ENCODE results near the gene DLX4. TPM values are rescaled to one million over a fixed set of nuclear protein-coding genes. Genes with fewer than 3 reads are reported as not detected.

DLX4 gene
- total RNA-seq, 1 experiment from 2014 or later: 1.3 TPM

DNA sequence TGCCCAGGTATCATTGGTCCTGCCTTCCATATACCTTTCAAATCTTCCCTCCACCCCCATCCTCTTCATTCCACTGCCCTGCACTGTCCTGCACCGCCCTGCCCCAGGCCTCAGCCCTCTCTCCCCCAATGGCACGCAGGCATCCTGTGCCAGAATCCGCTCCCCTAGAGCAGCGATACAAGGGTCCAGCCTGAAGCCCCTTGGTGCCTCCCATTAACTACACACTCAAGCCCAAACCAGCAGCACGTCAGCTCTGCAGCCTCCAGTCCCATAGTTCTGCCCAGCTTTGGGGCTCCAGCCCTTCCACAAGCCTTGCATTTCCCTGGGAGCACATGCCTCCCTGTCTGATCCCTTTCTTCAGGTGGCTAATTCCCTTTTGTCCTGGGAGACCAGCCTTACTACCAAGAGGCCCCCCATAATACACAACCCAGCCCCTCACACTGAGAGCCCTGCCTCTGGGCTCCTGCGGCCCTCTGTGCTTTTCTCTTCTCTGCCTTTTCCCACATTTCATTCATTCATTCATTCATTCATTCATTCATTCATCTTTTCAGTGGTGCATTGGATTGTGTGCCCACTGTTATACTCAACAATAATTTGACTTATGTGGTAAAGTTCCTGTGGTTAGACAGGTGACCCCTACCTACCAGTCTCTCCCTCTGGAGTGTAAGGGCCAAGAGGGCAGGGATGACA, 52.8 kb downstream of the DLX4 start:
- no peak for DNase-seq (ENCODE audit: low spot score)
- Mint-ChIP-seq H3K27ac (no peak overlapping the region), H3K4me1 (0 out of 2 replicates have a peak, but pooled peaks cover 5% of the 10 kb centered on the region), H3K36me3 (no peaks in the 10 kb centered on the region), H3K9me3 (peaks cover 4% of the 10 kb centered on the region; the same call in 1 of the 2 replicates), H3K4me3 (no peak overlapping the region), H3K27me3 (ENCODE audit: low read depth) (peaks cover 10% of the 10 kb centered on the region)
- POLR2A ChIA-PET: no interaction called here
- no peak for ATAC-seq
- CTCF ChIA-PET: interaction anchor here (0.7 to 2.4 kb wide), 6 partner anchors 35 to 72 kb away, joined by 3 to 12 read pairs (median 4); partner anchors contain the start of genes ITGA3 and PDK2
- no peak for TF ChIP-seq ATF3 (CRISPR knock-in tag; conservative IDR thresholded peaks at IDR 0.05)
- no peak for TF ChIP-seq NFE2L1 (CRISPR knock-in tag; IDR thresholded peaks at IDR 0.05)
- TF ChIP-seq IRF2 (CRISPR knock-in tag; IDR thresholded peaks at IDR 0.05; ENCODE audit: borderline replicate concordance, low read depth): no peak
- TF ChIP-seq SMAD4 (CRISPR knock-in tag; IDR thresholded peaks at IDR 0.05): no peak
- no peak for TF ChIP-seq ZNF263 (CRISPR knock-in tag; IDR thresholded peaks at IDR 0.05; ENCODE audit: low read depth)
- no peak for TF ChIP-seq FOXK1 (CRISPR knock-in tag; IDR thresholded peaks at IDR 0.05)
- TF ChIP-seq, protein P1, sequence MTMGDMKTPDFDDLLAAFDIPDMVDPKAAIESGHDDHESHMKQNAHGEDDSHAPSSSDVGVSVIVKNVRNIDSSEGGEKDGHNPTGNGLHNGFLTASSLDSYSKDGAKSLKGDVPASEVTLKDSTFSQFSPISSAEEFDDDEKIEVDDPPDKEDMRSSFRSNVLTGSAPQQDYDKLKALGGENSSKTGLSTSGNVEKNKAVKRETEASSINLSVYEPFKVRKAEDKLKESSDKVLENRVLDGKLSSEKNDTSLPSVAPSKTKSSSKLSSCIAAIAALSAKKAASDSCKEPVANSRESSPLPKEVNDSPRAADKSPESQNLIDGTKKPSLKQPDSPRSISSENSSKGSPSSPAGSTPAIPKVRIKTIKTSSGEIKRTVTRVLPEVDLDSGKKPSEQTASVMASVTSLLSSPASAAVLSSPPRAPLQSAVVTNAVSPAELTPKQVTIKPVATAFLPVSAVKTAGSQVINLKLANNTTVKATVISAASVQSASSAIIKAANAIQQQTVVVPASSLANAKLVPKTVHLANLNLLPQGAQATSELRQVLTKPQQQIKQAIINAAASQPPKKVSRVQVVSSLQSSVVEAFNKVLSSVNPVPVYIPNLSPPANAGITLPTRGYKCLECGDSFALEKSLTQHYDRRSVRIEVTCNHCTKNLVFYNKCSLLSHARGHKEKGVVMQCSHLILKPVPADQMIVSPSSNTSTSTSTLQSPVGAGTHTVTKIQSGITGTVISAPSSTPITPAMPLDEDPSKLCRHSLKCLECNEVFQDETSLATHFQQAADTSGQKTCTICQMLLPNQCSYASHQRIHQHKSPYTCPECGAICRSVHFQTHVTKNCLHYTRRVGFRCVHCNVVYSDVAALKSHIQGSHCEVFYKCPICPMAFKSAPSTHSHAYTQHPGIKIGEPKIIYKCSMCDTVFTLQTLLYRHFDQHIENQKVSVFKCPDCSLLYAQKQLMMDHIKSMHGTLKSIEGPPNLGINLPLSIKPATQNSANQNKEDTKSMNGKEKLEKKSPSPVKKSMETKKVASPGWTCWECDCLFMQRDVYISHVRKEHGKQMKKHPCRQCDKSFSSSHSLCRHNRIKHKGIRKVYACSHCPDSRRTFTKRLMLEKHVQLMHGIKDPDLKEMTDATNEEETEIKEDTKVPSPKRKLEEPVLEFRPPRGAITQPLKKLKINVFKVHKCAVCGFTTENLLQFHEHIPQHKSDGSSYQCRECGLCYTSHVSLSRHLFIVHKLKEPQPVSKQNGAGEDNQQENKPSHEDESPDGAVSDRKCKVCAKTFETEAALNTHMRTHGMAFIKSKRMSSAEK (CRISPR knock-in tag; IDR thresholded peaks at IDR 0.05; ENCODE audit: borderline replicate concordance): no peak
- TF ChIP-seq, protein P2, sequence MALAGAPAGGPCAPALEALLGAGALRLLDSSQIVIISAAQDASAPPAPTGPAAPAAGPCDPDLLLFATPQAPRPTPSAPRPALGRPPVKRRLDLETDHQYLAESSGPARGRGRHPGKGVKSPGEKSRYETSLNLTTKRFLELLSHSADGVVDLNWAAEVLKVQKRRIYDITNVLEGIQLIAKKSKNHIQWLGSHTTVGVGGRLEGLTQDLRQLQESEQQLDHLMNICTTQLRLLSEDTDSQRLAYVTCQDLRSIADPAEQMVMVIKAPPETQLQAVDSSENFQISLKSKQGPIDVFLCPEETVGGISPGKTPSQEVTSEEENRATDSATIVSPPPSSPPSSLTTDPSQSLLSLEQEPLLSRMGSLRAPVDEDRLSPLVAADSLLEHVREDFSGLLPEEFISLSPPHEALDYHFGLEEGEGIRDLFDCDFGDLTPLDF (CRISPR knock-in tag; IDR thresholded peaks at IDR 0.05): no peak
- TF ChIP-seq ZNF281 (CRISPR knock-in tag; IDR thresholded peaks at IDR 0.05): no peak
- TF ChIP-seq, protein P3, sequence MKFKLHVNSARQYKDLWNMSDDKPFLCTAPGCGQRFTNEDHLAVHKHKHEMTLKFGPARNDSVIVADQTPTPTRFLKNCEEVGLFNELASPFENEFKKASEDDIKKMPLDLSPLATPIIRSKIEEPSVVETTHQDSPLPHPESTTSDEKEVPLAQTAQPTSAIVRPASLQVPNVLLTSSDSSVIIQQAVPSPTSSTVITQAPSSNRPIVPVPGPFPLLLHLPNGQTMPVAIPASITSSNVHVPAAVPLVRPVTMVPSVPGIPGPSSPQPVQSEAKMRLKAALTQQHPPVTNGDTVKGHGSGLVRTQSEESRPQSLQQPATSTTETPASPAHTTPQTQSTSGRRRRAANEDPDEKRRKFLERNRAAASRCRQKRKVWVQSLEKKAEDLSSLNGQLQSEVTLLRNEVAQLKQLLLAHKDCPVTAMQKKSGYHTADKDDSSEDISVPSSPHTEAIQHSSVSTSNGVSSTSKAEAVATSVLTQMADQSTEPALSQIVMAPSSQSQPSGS (CRISPR knock-in tag; IDR thresholded peaks at IDR 0.05; ENCODE audit: borderline replicate concordance, low read depth): no peak
- TF ChIP-seq CTCF (IDR thresholded peaks at IDR 0.05): no peak
- no peak for TF ChIP-seq ZNF671 (CRISPR knock-in tag; IDR thresholded peaks at IDR 0.05)
- no peak for TF ChIP-seq GTF2I (CRISPR knock-in tag; conservative IDR thresholded peaks at IDR 0.05)
- no peak for TF ChIP-seq PRRX2 (CRISPR knock-in tag; IDR thresholded peaks at IDR 0.05)
